Posterior vena cava (tissue), 2 donors: ENCODE results near the gene CEMIP. TPM values are rescaled to one million over a fixed set of nuclear protein-coding genes. Genes with fewer than 3 reads are reported as not detected.
"Not testable (repeated sequence)": the region's sequence is repeated elsewhere in the genome, so short reads cannot be mapped to it uniquely, and the experiment has no call there.

ENCODE experiments used
- DNase-seq: peaks from one replicate; pipeline ENCODE4 v3.0.0-alpha.2; 2020; ENCODE audit warnings: low spot score
- intact Hi-C, 2 donors: fragments of 100-400 bp; cut with DNase I; formaldehyde crosslinking; loops; one replicate each; pipeline versions ENCODE4 v1.14.1 to v1.14.2; 2022 to 2023
- total RNA-seq, 2 donors: library from RNA; stranded (reverse); fragmentation: NEBNext Ultra II Directional; extraction: Animal tissue kit (Norgen Biotek cat#: 25700); gene quantifications; one replicate each; pipeline ENCODE4 v1.2.1, GENCODE V29; 2021
- donor health status: DM: yes; HTN: yes; CAD: no.
- donor health status: DM: yes; HTN: yes; CAD: no.

The CEMIP gene
- total RNA-seq, 2 donors from 2014 or later: 0.14 to 0.62 TPM

DNA sequence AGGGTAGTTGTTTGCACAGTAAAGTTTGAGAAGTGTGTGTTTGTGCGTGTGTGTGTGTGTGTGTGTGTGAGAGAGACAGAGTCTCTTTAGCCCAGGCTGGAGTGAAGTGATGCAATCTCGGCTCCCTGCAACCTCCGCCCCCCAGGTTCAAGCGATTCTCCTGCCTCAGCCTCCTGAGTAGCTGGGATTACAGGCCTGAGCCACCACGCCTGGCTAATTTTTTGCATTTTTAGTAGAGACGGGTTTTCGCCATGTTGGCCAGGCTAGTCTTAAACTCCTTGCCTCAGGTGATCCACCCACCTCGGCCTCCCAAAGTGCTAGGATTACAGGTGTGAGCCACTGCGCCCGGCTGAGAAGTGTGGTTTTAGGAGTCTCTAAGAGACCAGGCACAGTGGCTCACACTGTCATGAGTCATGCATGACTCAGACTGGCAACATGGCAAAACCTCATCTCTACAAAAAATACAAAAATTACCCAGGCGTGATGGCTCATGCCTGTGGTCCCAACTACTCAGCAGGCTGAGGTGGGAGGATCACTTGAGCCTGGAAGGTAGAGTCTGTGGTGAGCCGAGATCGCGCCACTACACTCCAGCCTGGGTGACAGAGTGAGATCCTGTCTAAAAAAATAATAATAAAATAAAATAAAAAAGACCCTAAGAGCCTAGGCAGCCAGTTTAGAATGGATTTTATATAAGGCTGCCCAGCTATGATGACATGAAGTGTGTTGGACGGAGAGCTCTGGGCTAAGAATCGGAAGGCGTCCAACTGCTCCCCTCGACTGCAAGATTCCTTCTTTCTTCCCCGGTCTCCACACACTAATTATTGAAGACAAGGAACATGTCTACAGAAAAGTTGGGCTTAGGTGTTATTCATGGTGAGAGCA is 176.6 kb downstream of the CEMIP start:
- DNase-seq: peak; percentile 67
- intact Hi-C loops: loop anchor here in 1 of 2 donors (10.0 kb wide), 1 partner anchor 381 kb away; no protein-coding TSS in a partner anchor

- intact Hi-C loops: loop anchor here in 1 of 2 donors (10.0 kb wide), 1 partner anchor 383 kb away; no protein-coding TSS in a partner anchor
- DNase-seq: peak; percentile 2
These were observed 178.4 kb downstream of the CEMIP start for GRCh38 chr15:80957556-80957955.

GRCh38 chr15:80957976-80958375 is 178.8 kb downstream of the CEMIP start:
- intact Hi-C loops: loop anchor here in 1 of 2 donors (10.0 kb wide), 1 partner anchor 383 kb away; no protein-coding TSS in a partner anchor
- no peak for DNase-seq

GRCh38 chr15:80958818-80959495 is 179.8 kb downstream of the CEMIP start:
- intact Hi-C loops: loop anchor here in 1 of 2 donors (10.0 kb wide), 1 partner anchor 384 kb away; no protein-coding TSS in a partner anchor
- DNase-seq: no peak

DNA sequence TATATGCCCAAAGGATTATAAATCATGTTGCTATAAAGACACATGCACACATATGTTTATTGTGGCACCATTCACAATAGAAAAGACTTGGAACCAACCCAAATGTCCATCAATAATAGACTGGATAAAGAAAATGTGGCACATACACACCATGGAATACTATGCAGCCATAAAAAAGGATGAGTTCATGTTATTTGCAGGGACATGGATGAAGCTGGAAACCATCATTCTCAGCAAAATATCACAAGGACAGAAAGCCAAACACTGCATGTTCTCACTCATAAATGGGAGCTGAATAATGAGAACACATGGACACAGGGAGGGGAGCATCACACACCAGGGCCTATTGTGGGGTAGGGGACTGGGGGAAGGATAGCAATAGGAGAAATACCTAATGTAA is 186.3 kb downstream of the CEMIP start:
- intact Hi-C loops: loop anchor here in 1 of 2 donors (10.0 kb wide), 1 partner anchor 401 kb away; no protein-coding TSS in a partner anchor
- DNase-seq: not testable (repeated sequence)

GRCh38 chr15:80966431-80967197 is 187.4 kb downstream of the CEMIP start:
- intact Hi-C loops: loop anchor here in 1 of 2 donors (10.0 kb wide), 1 partner anchor 402 kb away; no protein-coding TSS in a partner anchor
- no peak for DNase-seq

GRCh38 chr15:80967451-80967850 is 188.3 kb downstream of the CEMIP start:
- intact Hi-C loops: loop anchor here in 1 of 2 donors (10.0 kb wide), 1 partner anchor 403 kb away; no protein-coding TSS in a partner anchor
- DNase-seq: no peak

- intact Hi-C loops: loop anchor here in 1 of 2 donors (10.0 kb wide), 1 partner anchor 403 kb away; no protein-coding TSS in a partner anchor
- no peak for DNase-seq
These were observed 188.9 kb downstream of the CEMIP start for GRCh38 chr15:80967991-80968510.

DNA sequence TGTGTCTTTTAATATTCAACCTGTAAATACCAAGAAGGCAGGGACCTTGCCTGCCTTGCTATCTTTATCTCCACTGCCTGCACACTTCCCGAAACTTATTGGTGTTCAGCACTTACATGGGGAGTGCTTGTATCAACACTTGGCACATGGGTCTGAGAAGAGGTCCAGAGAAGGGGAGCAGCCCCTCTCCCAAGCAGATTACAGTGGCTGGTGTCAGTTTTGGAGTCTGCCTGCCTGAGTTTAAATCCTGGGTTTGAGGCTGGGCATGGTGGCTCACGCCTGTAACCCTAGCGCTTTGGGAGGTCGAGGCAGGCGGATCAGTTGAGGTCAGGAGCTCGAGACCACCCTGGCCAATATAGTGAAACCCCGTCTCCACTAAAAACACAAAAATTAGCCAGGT is 190.1 kb downstream of the CEMIP start:
- no peak for DNase-seq
- intact Hi-C loops: loop anchor here in 1 of 2 donors (10.0 kb wide), 1 partner anchor 405 kb away; no protein-coding TSS in a partner anchor

DNA sequence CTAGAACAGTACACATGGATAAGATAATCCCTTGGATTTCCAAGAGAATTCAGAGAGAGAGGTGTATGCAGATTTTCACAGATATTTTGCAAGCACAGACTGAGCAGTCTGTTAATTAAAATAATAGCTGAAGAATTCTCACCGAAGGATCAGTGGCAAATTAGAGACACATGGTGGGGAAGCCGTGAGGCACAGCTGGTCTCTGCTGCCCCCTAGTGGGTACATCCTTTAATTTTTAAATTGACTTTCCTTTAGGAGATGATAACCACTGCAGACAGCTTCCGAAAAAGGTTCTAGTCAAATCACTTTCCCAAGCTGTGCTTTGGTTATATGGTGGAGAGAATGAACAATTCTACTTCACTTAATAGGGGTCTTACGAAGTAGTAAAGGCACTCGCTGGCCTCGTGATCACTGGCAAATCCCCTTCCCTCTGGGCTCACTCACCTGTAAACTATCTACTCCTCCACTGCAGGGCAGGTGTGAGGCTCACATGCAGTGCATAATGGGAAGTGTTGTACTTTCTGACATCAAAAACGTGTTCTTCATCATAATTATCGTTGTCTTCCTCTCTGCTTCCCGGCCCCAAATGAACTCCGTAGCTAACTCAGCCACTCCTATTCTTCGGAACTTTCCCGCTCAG is 191.0 kb downstream of the CEMIP start:
- intact Hi-C loops: loop anchor here (5.0 to 10.0 kb wide), 4 partner anchors 195 to 518 kb away; partner anchors contain the start of gene CEMIP (in 1 of the 2)
- no peak for DNase-seq

GRCh38 chr15:80970658-80971057 is 191.5 kb downstream of the CEMIP start:
- no peak for DNase-seq
- intact Hi-C loops: loop anchor here (5.0 to 10.0 kb wide), 4 partner anchors 196 to 518 kb away; partner anchors contain the start of gene CEMIP (in 1 of the 2)

DNA sequence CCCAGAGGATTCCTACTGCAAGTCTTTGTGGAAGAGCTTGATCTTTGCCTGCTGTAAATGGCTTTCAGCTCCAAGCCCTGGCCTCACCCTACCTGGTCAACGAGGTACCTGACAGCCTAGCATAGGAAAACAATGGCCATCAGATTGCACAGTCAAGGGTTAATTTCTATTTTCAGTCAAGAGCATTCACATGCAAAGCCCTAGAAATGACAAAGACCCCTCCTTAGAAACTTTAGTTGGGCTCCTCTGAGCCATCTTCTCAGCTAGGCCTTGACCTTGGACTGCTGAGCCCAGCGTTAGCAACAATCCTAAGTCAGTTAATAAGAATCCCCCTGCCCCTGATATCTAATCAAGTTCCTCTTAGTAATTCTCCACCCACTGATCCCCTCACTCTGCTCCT is 192.0 kb downstream of the CEMIP start:
- intact Hi-C loops: loop anchor here (5.0 to 10.0 kb wide), 4 partner anchors 196 to 519 kb away; partner anchors contain the start of gene CEMIP (in 1 of the 2)
- DNase-seq: no peak

DNA sequence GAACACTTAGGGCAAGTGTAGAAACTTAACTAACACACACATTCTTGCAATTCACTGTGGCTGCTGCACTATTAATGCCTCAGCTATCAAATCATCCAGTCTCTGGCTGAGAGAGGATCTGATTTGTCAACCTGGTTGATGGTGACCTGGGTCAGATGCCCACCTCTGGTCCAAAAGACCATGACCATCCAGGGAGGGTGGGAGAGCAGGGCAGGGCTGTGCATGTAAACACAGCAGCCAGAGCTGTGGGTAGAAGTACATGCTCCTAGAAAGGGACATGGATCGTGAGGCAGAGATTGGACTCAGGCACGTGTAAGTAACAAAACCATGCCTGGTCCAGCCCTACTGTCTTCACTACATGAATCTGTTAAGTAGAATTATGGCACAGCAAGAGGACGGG is 193.1 kb downstream of the CEMIP start:
- intact Hi-C loops: loop anchor here (5.0 to 10.0 kb wide), 4 partner anchors 197 to 520 kb away; partner anchors contain the start of gene CEMIP (in 1 of the 2)

DNA sequence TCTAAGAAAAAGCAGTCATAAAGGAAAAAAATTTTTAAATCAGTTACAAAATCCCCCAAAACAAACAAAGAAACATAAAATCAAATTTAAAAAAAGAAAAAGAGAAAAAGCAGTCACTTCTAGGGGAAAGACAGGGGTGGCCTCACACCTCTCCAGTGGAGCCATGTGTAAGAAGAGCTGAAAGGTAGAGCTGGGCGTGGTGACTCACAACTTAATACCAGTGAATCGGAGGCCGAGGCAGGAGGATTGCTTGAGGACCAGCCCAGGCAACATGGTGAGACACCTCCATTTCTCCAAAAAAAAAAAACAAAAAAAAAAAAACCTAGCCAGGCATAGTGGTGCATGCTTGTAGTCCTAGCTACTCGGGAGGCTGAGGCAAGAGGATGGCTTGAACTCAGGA is 195.7 kb downstream of the CEMIP start:
- intact Hi-C loops: loop anchor here (5.0 to 10.0 kb wide), 4 partner anchors 200 to 523 kb away; partner anchors contain the start of gene CEMIP (in 1 of the 2)
- no peak for DNase-seq

More for the DNA sequence above, 193.1 kb downstream of the CEMIP start:
- no peak for DNase-seq

DNA sequence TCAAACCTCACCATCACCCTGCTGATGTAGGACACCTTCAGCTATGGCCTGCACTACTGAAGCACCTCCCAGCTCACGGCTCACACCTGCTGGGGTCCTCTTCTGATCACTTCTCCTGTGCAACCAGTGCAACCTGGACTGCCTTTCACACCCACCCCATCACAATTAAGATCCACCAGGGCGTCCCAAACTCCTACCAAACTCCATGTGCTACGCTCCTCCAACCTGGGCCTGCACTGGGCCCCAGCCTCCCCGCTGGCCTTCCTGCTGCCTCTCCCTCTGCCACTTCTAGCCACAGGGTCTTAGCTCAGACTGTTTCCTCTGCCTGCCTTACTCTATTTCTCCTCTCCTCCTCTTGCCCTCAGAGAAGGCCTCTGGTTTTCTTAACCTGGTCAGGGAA is 197.7 kb downstream of the CEMIP start:
- intact Hi-C loops: loop anchor here (10.0 kb wide), 3 partner anchors 202 to 522 kb away; partner anchors contain the start of gene CEMIP (in 1 of the 2)
- no peak for DNase-seq

DNA sequence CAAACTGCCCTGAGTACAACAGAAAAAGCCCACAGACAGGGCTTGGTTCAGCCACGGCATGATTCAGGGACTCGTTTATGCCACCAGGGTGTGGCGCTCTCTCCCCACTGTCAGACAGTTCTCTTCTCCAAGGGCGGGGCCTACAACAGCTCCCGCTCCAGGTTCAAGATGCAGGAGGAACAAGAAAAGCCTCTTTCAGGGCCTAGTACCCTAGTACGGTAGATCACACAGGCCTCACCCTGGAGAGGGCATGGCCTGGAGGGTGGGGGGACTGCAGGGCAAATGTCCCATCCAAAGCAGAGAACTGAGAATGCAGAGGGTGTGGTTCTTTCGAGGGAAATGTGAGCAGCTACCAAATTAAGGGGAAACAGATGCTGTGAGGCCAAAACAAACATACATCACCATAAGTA is 198.5 kb downstream of the CEMIP start:
- intact Hi-C loops: loop anchor here (10.0 kb wide), 3 partner anchors 203 to 523 kb away; partner anchors contain the start of gene CEMIP (in 1 of the 2)
- DNase-seq: peak; percentile 89

DNA sequence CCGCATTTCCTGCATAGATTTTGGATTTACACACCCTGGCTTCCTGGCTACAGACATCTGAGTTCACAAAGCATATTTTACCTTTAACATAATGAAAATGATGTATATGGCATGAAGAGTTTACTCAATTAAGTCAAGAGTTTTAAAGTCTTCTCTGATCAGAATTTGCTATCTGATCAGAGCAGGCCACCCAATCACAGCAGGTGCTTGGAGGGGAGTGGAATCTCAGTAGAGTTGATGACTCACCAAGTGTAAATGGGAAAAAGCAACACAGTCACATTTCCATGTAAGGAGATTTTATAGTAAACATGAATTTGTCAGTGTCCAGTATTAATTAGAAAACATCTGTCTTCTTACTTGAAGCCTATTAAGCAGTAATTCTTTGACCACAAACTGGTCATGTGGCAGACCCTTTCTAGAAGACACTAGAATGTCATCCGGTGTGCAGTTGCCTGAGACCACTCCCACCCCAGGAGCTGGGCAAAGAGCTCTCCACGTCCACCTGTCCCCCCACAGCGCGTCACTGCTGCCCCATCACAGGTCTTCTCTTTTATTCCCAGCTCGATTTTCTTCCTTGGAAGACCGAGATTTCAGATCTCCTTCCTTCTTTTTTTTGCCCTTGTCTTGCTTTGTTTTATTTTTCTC is 199.6 kb downstream of the CEMIP start:
- intact Hi-C loops: loop anchor here (10.0 kb wide), 3 partner anchors 204 to 524 kb away; partner anchors contain the start of gene CEMIP (in 1 of the 2)
- no peak for DNase-seq
